HK-2 (cell line): ENCODE results near the gene DACT2.
"Not testable (repeated sequence)": the region's sequence is repeated elsewhere in the genome, so short reads cannot be mapped to it uniquely, and the experiment has no call there.

Source experiments
- DNase-seq: peaks from one replicate; pipeline ENCODE4 v3.0.0-alpha.2; 2018; ENCODE audit not compliant: unreplicated experiment

The DACT2 gene

DNA sequence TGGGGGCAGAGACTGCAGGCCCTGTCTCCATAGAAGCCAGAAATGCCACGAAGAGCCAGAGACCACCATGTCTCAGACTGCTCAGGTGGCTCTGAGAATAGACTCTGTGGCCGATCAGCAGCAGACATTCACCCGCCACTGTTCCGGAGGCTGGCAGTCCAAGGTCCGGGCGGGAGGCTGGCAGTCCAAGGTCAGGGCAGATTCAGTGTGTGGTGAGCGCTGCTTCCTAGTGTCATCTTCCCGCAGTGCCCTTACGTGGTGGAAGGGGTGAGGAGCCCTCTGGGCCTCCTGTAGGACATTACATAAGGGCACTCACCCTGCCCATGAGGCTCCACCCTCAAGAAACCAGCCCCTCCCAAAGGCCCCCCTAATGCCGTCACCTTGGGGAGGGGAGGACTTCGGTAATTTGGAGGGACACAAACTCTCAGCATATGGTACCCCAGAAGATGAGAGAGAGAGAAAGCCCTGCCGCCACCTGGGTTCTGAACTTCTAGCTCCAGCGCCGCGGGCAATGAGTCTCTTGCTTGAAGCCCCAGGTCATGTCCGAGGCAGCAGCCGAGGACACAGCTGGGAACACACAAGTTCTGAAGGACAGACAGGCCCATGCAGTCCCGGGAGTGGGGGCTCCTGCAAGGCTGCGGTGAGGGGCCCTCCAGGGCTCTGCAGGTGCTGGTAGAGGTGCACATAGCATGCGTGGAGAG is 36.4 kb downstream of the DACT2 start:
- no peak for DNase-seq

GRCh38 chr6:168281826-168282225 is 37.8 kb downstream of the DACT2 start:
- no peak for DNase-seq

DNA sequence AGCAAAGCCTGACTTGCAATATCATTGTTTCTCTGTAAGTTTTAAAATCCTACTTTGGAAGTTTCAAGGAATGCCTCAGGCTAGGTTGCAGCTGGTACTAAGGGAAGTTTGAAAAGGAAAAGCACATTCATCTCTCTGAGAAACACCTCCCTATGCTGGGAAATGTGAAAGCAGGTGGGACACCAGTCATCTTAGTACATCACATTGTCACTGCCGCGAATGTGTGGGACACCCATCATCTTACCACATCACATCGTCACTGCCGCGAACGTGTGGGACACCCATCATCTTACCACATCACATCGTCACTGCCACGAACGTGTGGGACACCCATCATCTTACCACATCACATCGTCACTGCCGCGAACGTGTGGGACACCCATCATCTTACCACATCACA is 38.3 kb downstream of the DACT2 start:
- DNase-seq = not testable (repeated sequence)

- DNase-seq = no peak
Measured at GRCh38 chr6:168280899-168281245, 38.7 kb downstream of the DACT2 start.

- no peak for DNase-seq
Measured at GRCh38 chr6:168280020-168280898, 39.3 kb downstream of the DACT2 start.

GRCh38 chr6:168279403-168279935 is 40.1 kb downstream of the DACT2 start:
- no peak for DNase-seq

- DNase-seq = no peak
Measured at GRCh38 chr6:168278904-168279303, 40.7 kb downstream of the DACT2 start.

- DNase-seq = no peak
Measured at GRCh38 chr6:168277274-168277669, 42.3 kb downstream of the DACT2 start.

GRCh38 chr6:168276576-168277273 is 42.9 kb downstream of the DACT2 start:
- no peak for DNase-seq

DNA sequence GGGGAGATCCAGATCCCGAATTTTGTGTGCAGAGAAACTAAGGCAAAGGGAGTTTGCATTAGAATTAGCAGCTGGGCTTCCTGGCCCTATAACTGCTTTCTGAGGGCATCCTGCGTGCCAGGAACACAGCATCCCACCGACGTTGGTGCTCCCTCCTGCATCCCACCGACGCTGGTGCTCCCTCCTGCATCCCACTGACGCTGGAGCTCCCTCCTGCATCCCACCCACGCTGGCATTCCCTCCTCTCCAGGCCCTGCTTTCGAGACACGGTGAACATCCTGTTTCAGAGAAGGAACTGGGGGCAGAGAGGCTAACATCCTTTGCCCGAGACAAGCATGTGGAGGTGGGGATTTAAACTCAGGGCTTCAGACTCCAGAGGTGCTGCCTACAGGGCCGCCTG is 44.4 kb downstream of the DACT2 start:
- no peak for DNase-seq

- peak; percentile 10 for DNase-seq
Measured at GRCh38 chr6:168274037-168274952, 45.3 kb downstream of the DACT2 start.

DNA sequence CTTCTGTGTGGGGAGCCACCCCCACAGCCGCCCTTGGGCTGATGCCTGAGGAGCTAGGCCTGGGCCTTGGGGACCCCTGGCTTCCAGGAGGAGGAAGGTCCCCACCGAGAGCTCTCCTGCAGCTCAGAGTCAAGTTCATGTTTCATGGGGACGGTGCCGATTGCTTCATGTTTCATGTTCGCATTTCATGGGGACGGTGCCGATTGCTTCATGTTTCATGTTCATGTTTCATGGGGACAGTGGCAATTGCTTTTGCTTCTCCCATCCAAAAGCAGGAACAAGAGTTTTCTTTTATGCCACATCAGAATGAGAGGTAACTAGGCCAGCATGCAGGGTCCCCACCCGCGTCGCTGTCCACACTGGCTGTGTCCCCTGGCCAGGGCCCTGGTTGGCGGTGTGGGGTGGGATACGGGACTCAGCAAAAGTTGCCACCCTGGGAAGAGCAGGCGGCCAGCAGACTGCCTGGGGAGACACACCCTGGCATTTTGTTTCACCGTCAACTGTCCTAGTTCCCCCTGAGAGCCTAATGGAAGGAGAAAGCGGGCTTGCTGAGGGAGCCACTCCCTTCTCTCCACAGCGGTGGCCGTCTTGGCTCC is 46.0 kb downstream of the DACT2 start:
- no peak for DNase-seq

GRCh38 chr6:168272415-168273325 is 46.9 kb downstream of the DACT2 start:
- DNase-seq = no peak

GRCh38 chr6:168270274-168271172 is 49.1 kb downstream of the DACT2 start:
- no peak for DNase-seq

DNA sequence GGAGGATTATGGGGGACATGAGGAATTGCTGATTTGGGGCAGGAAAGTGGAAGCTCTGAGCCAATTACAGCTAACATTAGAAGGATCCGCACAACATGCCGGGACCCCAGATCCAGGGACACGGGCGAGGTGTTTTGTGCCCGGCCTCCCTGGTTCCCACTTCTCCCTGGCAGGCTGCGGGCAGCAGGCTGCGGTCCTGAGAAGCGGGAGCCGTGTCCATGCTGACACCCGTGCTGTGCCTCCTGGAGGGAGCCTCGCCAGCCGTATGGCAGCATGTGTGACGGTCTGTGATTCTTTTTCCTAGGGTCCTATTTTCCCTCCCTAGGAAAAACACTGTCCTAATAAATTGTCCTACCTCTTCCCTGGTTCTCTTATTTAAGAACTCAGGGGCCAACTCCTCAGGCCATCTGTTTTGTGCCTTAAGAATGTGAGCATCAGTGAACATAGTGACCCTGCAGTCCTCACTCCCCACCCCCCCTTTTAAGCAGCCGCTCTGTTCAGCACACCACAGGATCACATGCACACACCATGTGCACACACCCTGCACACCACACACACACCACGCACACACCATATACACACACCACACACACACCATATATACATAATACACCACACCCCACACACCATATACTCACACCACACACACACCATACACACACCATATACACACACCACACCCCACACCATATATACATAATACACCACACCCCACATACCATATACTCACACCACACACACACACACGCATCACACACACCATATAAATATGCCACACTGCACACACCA is 49.9 kb downstream of the DACT2 start:
- no peak for DNase-seq

DNA sequence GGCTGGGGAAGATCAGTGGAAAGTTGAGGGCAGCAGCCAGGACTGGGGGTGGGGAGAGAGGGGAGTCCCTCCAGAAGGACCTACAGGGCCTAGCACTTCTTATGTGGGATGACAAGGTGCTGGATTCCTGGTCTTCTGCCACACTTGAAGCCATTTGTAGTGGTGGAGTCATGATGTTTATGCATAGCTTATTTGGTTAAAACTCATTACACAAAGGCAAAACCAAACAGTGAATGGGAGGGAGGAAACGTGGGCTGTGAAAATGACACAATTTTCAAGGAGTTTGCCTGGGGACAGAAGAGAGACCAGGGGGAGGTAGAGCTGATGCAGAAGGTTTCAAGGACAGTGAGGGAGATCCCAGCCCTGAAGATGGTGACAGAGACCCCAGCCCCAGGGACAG is 50.8 kb downstream of the DACT2 start:
- DNase-seq = no peak

DNA sequence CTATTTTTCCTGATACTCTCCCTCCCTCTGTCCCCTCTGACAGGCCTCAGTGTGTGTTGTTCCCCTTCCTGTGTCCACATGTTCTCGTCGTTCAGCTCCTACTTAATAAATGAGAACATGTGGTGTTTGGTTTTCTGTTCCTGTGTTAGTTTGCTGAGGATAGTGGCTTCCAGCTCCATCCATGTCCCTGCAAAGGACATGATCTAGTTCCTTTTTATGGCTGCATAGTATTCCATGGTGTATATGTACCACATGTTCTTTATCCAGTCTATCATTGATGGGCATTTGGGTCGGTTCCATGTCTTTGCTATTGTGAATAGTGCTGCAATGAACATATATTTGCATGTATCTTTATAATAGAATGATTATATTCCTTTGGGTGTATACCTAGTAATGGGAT is 51.8 kb downstream of the DACT2 start:
- DNase-seq = not testable (repeated sequence)
